GM20000 (cell line): ENCODE data around the gene PAPOLG.
"Not testable (repeated sequence)": the region's sequence is repeated elsewhere in the genome, so short reads cannot be mapped to it uniquely, and the experiment has no call there.

ENCODE experiments used
- DNase-seq: peaks from one replicate; pipeline ENCODE4 v3.0.0; 2012; ENCODE audit warnings: low spot score
- CTCF ChIP-seq: IDR thresholded peaks from 2 replicates; pipeline ENCODE4 v1.5.1; 2012; ENCODE audit warnings: mild to moderate bottlenecking, control low read depth; ENCODE audit errors: extremely low read depth, missing control alignments

PAPOLG gene

GRCh38 chr2:60796573-60797509 is 40.8 kb downstream of the PAPOLG start:
- peak; percentile 40 for DNase-seq
- no peak for TF ChIP-seq CTCF

- no peak for TF ChIP-seq CTCF
- no peak for DNase-seq
Observed at GRCh38 chr2:60804473-60804872, 48.4 kb downstream of the PAPOLG start.

GRCh38 chr2:60806595-60806987 is 50.5 kb downstream of the PAPOLG start:
- no peak for TF ChIP-seq CTCF
- DNase-seq, result no peak

GRCh38 chr2:60806988-60807681 is 51.1 kb downstream of the PAPOLG start:
- TF ChIP-seq CTCF, result no peak
- peak; percentile 71 for DNase-seq

GRCh38 chr2:60808330-60808801 is 52.3 kb downstream of the PAPOLG start:
- no peak for DNase-seq
- TF ChIP-seq CTCF, result no peak

- no peak for DNase-seq
- TF ChIP-seq CTCF, result no peak
Observed at GRCh38 chr2:60811491-60812375, 55.7 kb downstream of the PAPOLG start.

- not testable (repeated sequence) for DNase-seq
Observed at GRCh38 chr2:60817191-60817590, 61.1 kb downstream of the PAPOLG start.
